Measurements from ENCODE around the gene LOXL1. TPM values are rescaled to one million over a fixed set of nuclear protein-coding genes. Genes with fewer than 3 reads are reported as not detected.
A peak's percentile ranks its signal among the peaks of the same experiment; 100 is the strongest.

LOXL1 gene
- total and polyA plus RNA-seq, 2 of the 13 experiments (the other 11 are each of a cell fraction or from before 2014, with no cell fraction given), result 0.51 to 1.3 TPM

DNA sequence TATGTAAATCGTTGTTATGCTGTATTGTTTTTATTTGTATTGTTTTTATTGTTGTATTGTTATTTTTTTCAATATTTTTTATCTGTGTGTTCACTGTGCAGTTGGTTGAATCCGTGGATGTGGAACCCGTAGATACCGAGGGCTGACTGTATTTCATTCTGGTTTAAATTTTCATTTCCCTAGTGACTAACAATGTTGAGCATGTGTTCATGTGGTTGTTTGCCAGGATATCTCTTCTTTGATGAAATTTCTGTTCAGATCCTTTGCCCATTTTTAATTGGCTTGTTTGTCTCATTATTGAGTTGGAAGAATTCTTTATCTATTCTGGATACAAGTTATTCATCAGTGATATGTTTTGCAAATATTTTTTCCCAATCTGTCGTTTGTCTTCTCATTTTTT, 36.2 kb downstream of the LOXL1 start (continued):
- TF ChIP-seq, protein P1, sequence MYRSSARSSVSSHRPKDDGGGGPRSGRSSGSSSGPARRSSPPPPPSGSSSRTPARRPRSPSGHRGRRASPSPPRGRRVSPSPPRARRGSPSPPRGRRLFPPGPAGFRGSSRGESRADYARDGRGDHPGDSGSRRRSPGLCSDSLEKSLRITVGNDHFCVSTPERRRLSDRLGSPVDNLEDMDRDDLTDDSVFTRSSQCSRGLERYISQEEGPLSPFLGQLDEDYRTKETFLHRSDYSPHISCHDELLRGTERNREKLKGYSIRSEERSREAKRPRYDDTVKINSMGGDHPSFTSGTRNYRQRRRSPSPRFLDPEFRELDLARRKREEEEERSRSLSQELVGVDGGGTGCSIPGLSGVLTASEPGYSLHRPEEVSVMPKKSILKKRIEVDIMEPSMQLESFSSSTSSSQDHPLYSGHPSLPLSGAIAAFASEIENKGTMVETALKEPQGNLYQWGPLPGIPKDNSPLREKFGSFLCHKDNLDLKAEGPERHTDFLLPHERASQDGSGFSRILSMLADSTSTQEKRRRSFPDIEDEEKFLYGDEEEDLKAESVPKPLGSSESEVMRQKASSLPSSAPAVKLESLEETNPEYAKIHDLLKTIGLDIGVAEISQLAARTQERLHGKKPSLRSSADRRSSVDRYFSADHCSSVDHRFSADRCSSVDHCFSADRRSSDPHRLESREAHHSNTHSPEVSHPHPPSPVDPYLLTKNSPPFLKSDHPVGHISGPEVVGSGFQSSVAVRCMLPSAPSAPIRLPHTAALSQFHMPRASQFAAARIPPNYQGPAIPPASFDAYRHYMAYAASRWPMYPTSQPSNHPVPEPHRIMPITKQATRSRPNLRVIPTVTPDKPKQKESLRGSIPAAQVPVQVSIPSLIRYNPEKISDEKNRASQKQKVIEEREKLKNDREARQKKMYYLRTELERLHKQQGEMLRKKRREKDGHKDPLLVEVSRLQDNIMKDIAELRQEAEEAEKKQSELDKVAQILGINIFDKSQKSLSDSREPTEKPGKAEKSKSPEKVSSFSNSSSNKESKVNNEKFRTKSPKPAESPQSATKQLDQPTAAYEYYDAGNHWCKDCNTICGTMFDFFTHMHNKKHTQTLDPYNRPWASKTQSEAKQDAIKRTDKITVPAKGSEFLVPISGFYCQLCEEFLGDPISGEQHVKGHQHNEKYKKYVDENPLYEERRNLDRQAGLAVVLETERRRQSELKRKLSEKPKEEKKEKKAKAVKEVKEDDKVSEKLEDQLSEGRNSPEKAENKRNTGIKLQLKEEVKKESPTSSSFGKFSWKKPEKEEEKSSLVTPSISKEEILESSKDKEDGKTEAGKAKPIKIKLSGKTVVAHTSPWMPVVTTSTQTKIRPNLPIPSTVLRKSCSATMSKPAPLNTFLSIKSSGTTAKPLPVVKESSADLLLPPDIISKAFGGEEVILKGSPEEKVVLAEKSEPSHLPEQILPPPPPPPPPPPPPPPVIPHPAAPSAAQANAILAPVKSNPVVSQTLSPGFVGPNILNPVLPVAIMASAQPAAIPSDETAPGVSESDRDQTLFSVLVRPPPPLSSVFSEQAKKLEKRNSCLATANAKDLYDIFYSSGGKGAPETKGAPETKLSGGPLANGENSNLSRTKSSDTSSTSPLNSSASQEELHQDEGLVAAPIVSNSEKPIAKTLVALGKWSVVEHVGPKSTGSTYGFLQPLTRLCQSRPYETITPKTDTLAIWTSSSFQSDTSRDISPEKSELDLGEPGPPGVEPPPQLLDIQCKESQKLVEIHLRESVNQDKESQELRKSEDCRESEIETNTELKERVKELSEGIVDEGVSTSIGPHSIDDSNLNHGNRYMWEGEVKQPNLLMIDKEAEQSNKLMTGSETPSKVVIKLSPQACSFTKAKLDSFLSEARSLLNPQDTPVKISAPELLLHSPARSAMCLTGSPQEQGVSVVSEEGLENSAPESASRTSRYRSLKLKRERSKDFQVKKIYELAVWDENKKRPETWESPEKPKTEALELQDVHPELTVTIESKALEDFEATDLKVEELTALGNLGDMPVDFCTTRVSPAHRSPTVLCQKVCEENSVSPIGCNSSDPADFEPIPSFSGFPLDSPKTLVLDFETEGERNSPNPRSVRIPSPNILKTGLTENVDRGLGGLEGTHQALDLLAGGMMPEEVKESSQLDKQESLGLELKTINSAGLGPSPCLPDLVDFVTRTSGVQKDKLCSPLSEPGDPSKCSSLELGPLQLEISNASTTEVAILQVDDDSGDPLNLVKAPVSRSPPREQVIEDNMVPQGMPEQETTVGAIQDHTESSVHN (CRISPR knock-in tag; IDR thresholded peaks at IDR 0.05), result no peak
- no peak for TF ChIP-seq NFRKB (IDR thresholded peaks at IDR 0.05)

DNA sequence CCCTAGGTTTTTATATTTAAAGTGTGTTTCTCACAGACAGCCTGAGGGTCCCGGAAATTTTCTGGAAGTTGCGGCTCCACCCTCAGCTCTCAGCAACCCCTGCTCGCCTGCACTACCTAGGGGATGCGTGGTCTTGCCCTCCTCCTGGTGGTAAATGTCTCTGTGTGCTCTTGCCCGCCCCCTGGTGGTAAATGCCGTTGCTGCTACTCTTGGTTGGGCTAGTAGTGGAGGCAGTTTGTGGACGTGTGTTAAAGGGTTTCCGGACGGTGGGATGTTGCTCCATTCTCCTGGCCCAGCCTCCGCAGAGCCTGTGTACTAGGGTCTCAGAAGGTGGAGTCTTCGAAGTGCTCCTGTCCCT, 38.5 kb downstream of the LOXL1 start:
- FAIRE-seq, result peak; percentile 86
- 11% methylated on average over 7 of the region's 11 CpGs for WGBS (ENCODE audit: low lambda C conversion rate)
- Histone ChIP-seq H3K4me1 (ENCODE audit: insufficient read depth, low read length) (peaks cover 6% of the 10 kb centered on the region; the same call in 1 of the 2 replicates), H3K4me3 (replicated peaks in 1 of 3; ENCODE audit: insufficient read depth in 1 of 3, low read depth in 2 of 3, low read length in 3 of 3) (peak overlapping the region in 1 of 3 experiments; percentile 48; a peak in 1 of 6 replicates), H3K9ac (ENCODE audit: insufficient read depth, low read depth, low read length) (no peak overlapping the region), H3K4me2 (ENCODE audit: low read depth, low read length) (peak overlapping the region; percentile 61), H2AFZ (ENCODE audit: low read length) (no peak overlapping the region), H3K27ac (ENCODE audit: extremely low read length, insufficient read depth, low read length) (no peak overlapping the region), H3K9me3 (ENCODE audit: low read length) (no peaks in the 10 kb centered on the region), H3K27me3 (ENCODE audit: control insufficient read depth in 1 of 2, insufficient read depth in 2 of 2, low read length in 2 of 2) (no peaks in the 10 kb centered on the region; a peak in 1 of 5 replicates), H3K79me2 (ENCODE audit: insufficient read depth, low read length) (no peaks in the 10 kb centered on the region), H4K20me1 (ENCODE audit: insufficient read depth, low read length) (no peaks in the 10 kb centered on the region), H3K36me3 (replicated peaks in 1 of 2; ENCODE audit: control insufficient read depth in 1 of 2, insufficient read depth in 2 of 2, low read length in 2 of 2) (no peaks in the 10 kb centered on the region)
- intact Hi-C loops (cut with micrococcal nuclease; ENCODE audit: unreplicated experiment), result loop anchor here (1.0 kb wide), 1 partner anchor 13 kb away; no protein-coding TSS in a partner anchor
- peak; percentile 67 for DNase-seq (ENCODE audit: low spot score)
- in situ Hi-C loops (cut with HindIII; ENCODE audit: extremely low pct_ligation_motif_present, low pct_unique_long_range_greater_than_20kb), result loop anchor here (5.0 kb wide), 1 partner anchor 73 kb away; no protein-coding TSS in a partner anchor
- BruUV-seq (replicated peaks), result no TSS peak
- POLR2A ChIA-PET, result no interaction called here
- CTCF ChIA-PET (ENCODE audit: low intra/inter-chr PET ratio, low total read pairs), result interaction anchor here (3.1 kb wide), 1 partner anchor 13 kb away, joined by 41 read pairs; no protein-coding TSS in a partner anchor
- peak; percentile 98 for ATAC-seq
- TF ChIP-seq MIER2 (CRISPR knock-in tag; IDR thresholded peaks at IDR 0.05) (no peak), CBX5 (CRISPR knock-in tag; IDR thresholded peaks at IDR 0.05; ENCODE audit: borderline replicate concordance) (0 out of 2 replicates have a peak, but pooled peaks have one; percentile 17), SMAD1 (CRISPR knock-in tag; IDR thresholded peaks at IDR 0.05; ENCODE audit: borderline replicate concordance, low read depth) (peak; percentile 36; the same call in 1 of the 2 replicates), ZNF44 (CRISPR knock-in tag; IDR thresholded peaks at IDR 0.05) (no peak)
- TF ChIP-seq, protein P1 (CRISPR knock-in tag; IDR thresholded peaks at IDR 0.05), result no peak
